Astrocyte (in vitro differentiated cells and primary cell): ENCODE measurements around the gene CDKN2B. TPM values are rescaled to one million over a fixed set of nuclear protein-coding genes. Genes with fewer than 3 reads are reported as not detected.
A peak's percentile ranks its signal among the peaks of the same experiment; 100 is the strongest.

Source experiments
- DNase-seq: peaks from one replicate; pipeline ENCODE4 v3.0.0-alpha.2; 2010; ENCODE audit warnings: low read depth
- FAIRE-seq: peaks from 2 replicates; lab custom pipeline; 2011; peaks lifted over from hg19 to GRCh38; lab: Jason Lieb, UNC
- H2AFZ ChIP-seq: 2 replicates; pipeline ENCODE4 v1.6.0; 2012; ENCODE audit warnings: low read depth, low read length, inconsistent platforms
- H3K27ac ChIP-seq: 2 replicates; pipeline ENCODE4 v1.5.1; 2011; ENCODE audit warnings: low read depth, low read length, inconsistent platforms
- H3K27me3 ChIP-seq: 2 replicates; pipeline ENCODE4 v1.6.0; 2011; ENCODE audit warnings: low read length, inconsistent platforms; ENCODE audit not compliant: insufficient read depth
- H3K36me3 ChIP-seq: 2 replicates; pipeline ENCODE4 v1.5.1; 2011; ENCODE audit warnings: low read length, inconsistent platforms; ENCODE audit not compliant: insufficient read depth
- H3K4me1 ChIP-seq: 2 replicates; pipeline ENCODE4 v1.5.1; 2011; ENCODE audit warnings: low read length, inconsistent platforms; ENCODE audit not compliant: insufficient read depth
- H3K4me2 ChIP-seq: 2 replicates; pipeline ENCODE4 v1.6.0; 2012; ENCODE audit warnings: low read length, inconsistent platforms
- H3K4me3 ChIP-seq: 2 replicates; pipeline ENCODE4 v1.5.1; 2011; ENCODE audit warnings: low read depth, mild to moderate bottlenecking, low read length, inconsistent platforms; ENCODE audit not compliant: insufficient read depth
- H3K79me2 ChIP-seq: 2 replicates; pipeline ENCODE4 v1.6.0; 2012; ENCODE audit warnings: mild to moderate bottlenecking, low read length, inconsistent platforms; ENCODE audit not compliant: insufficient read depth
- H3K9ac ChIP-seq: 2 replicates; pipeline ENCODE4 v1.6.0; 2012; ENCODE audit warnings: mild to moderate bottlenecking, low read length, inconsistent platforms
- H3K9me3 ChIP-seq: 2 replicates; pipeline ENCODE4 v1.5.1; 2012; ENCODE audit warnings: low read depth, mild to moderate bottlenecking, low read length, inconsistent platforms; ENCODE audit not compliant: insufficient read depth
- H4K20me1 ChIP-seq: 2 replicates; pipeline ENCODE4 v1.6.0; 2012; ENCODE audit warnings: low read length, inconsistent platforms; ENCODE audit not compliant: insufficient read depth
- H3K27ac Mint-ChIP-seq: one replicate; pipeline ENCODE4 v1.8.0; 2021; ENCODE audit warnings: mild to moderate bottlenecking, mixed read lengths; ENCODE audit not compliant: unreplicated experiment
- H3K27me3 Mint-ChIP-seq: one replicate; pipeline ENCODE4 v1.8.0; 2021; ENCODE audit warnings: low read depth, mixed read lengths; ENCODE audit not compliant: unreplicated experiment
- H3K36me3 Mint-ChIP-seq: one replicate; pipeline ENCODE4 v1.8.0; 2021; ENCODE audit warnings: low read depth, mixed read lengths; ENCODE audit not compliant: unreplicated experiment
- H3K4me1 Mint-ChIP-seq: one replicate; pipeline ENCODE4 v1.8.0; 2021; ENCODE audit warnings: low read depth, mixed read lengths; ENCODE audit not compliant: unreplicated experiment
- H3K4me3 Mint-ChIP-seq: one replicate; pipeline ENCODE4 v1.8.0; 2021; ENCODE audit warnings: mild to moderate bottlenecking, moderate library complexity, mixed read lengths; ENCODE audit not compliant: unreplicated experiment
- H3K9me3 Mint-ChIP-seq: one replicate; pipeline ENCODE4 v1.8.0; 2021; ENCODE audit warnings: mild to moderate bottlenecking, mixed read lengths; ENCODE audit not compliant: unreplicated experiment
- EZH2 ChIP-seq: IDR thresholded peaks from 2 replicates; pipeline ENCODE4 v1.6.1; 2012; ENCODE audit warnings: mild to moderate bottlenecking, low read length, inconsistent platforms; ENCODE audit not compliant: insufficient read depth
- total RNA-seq: library from RNA; stranded (reverse); gene quantifications from 2 replicates; pipeline ENCODE4 v1.2.1, GENCODE V29; 2021
- TF ChIP-seq, protein P1 (sequence below): IDR thresholded peaks from 2 replicates; pipeline ENCODE4 v1.5.1; 2011; ENCODE audit warnings: low read depth, mild to moderate bottlenecking, inconsistent platforms, low read length, moderate library complexity; ENCODE audit not compliant: insufficient read depth

Gene CDKN2B
- total RNA-seq, 1 donor from 2014 or later: 306 TPM

- peaks cover 12% of the 10 kb centered on the region for H3K27me3 Mint-ChIP-seq
- H3K9me3 Mint-ChIP-seq: no peaks in the 10 kb centered on the region
- Histone ChIP-seq H3K4me2 (peak overlapping the region; percentile 96), H3K9me3 (no peaks in the 10 kb centered on the region), H2AFZ (peak overlapping the region; percentile 82), H3K9ac (peak overlapping the region; percentile 98), H3K4me1 (peaks cover 20% of the 10 kb centered on the region), H3K36me3 (no peaks in the 10 kb centered on the region), H3K27ac (peak overlapping the region; percentile 93), H3K4me3 (peak overlapping the region; percentile 90), H4K20me1 (peaks cover 8% of the 10 kb centered on the region), H3K79me2 (peaks cover 87% of the 10 kb centered on the region), H3K27me3 (no peaks in the 10 kb centered on the region)
- DNase-seq (peak; percentile 50), FAIRE-seq (no peak)
- peak overlapping the region; percentile 92 for H3K27ac Mint-ChIP-seq
- peak overlapping the region; percentile 98 for H3K4me3 Mint-ChIP-seq
- H3K36me3 Mint-ChIP-seq: no peaks in the 10 kb centered on the region
- no peak for TF ChIP-seq EZH2
- TF ChIP-seq, protein P1, sequence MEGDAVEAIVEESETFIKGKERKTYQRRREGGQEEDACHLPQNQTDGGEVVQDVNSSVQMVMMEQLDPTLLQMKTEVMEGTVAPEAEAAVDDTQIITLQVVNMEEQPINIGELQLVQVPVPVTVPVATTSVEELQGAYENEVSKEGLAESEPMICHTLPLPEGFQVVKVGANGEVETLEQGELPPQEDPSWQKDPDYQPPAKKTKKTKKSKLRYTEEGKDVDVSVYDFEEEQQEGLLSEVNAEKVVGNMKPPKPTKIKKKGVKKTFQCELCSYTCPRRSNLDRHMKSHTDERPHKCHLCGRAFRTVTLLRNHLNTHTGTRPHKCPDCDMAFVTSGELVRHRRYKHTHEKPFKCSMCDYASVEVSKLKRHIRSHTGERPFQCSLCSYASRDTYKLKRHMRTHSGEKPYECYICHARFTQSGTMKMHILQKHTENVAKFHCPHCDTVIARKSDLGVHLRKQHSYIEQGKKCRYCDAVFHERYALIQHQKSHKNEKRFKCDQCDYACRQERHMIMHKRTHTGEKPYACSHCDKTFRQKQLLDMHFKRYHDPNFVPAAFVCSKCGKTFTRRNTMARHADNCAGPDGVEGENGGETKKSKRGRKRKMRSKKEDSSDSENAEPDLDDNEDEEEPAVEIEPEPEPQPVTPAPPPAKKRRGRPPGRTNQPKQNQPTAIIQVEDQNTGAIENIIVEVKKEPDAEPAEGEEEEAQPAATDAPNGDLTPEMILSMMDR: no peak
- H3K4me1 Mint-ChIP-seq: peaks cover 18% of the 10 kb centered on the region
Observed at GRCh38 chr9:21995666-21996398, 13.3 kb downstream of the CDKN2B start.

DNA sequence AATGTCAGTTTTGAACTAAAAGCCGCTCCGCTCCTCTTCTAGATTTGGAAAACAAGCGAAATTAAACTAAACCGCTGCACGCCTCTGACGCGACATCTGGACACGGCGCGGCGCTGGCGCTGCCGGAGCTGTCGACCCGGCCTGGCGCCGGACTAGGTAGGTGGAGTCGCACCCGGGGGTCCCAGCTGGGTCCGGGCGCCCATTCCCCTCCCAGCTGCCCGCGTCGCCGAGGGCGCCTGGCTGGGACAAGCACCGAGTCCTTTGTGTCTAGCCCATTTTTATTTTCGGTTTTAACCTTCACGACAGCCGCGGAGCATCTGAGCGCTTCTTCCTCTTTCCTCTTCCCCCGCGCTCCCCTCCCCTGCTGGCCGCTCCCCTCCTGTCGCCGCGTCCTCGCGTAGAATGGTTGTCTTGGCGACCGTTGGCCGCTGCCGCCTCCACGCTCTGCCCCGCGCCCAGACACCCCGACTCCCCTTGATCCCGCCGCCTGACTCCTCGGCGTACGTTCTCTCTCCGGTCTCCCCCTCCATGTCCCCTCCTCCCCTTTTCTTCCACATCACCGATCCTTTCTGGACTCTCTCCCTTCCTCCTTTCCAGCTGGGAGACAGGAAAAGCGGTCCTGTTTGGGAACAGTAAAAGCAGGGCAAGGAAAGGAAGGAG, 14.0 kb downstream of the CDKN2B start:
- H3K9me3 ChIP-seq: no peaks in the 10 kb centered on the region
- Mint-ChIP-seq H3K4me1 (peaks cover 17% of the 10 kb centered on the region), H3K4me3 (peak overlapping the region; percentile 98), H3K9me3 (no peaks in the 10 kb centered on the region), H3K27ac (peak overlapping the region; percentile 92), H3K27me3 (peaks cover 17% of the 10 kb centered on the region), H3K36me3 (peaks cover 2% of the 10 kb centered on the region)
- no peaks in the 10 kb centered on the region for H3K36me3 ChIP-seq
- peaks cover 88% of the 10 kb centered on the region for H3K79me2 ChIP-seq
- TF ChIP-seq, protein P1: no peak
- no peak for TF ChIP-seq EZH2
- no peak for FAIRE-seq
- H3K9ac ChIP-seq: peak overlapping the region; percentile 98
- DNase-seq: peak; percentile 63
- H3K27ac ChIP-seq: peak overlapping the region; percentile 93
- peak overlapping the region; percentile 96 for H3K4me2 ChIP-seq
- no peaks in the 10 kb centered on the region for H3K27me3 ChIP-seq
- H3K4me3 ChIP-seq: peak overlapping the region; percentile 90
- peaks cover 6% of the 10 kb centered on the region for H4K20me1 ChIP-seq
- peak overlapping the region; percentile 82 for H2AFZ ChIP-seq
- H3K4me1 ChIP-seq: peaks cover 25% of the 10 kb centered on the region
